Activated CD4-positive, CD25-positive, alpha-beta regulatory T cell treated with anti-CD3 and anti-CD28 coated beads, Interleukin-2, amount 50 U/mL, for 24 hours (primary cell): Measurements from ENCODE around the gene GMDS.

Source experiments
- ATAC-seq, 2 donors: fragments of 150-1000 bp; cut with Tn5 transposase; one replicate each; pipeline ENCODE4 v1.10.0; 2021; ENCODE audit warnings: mild to moderate bottlenecking in 1 of 2, moderate library complexity in 1 of 2

Gene GMDS

DNA sequence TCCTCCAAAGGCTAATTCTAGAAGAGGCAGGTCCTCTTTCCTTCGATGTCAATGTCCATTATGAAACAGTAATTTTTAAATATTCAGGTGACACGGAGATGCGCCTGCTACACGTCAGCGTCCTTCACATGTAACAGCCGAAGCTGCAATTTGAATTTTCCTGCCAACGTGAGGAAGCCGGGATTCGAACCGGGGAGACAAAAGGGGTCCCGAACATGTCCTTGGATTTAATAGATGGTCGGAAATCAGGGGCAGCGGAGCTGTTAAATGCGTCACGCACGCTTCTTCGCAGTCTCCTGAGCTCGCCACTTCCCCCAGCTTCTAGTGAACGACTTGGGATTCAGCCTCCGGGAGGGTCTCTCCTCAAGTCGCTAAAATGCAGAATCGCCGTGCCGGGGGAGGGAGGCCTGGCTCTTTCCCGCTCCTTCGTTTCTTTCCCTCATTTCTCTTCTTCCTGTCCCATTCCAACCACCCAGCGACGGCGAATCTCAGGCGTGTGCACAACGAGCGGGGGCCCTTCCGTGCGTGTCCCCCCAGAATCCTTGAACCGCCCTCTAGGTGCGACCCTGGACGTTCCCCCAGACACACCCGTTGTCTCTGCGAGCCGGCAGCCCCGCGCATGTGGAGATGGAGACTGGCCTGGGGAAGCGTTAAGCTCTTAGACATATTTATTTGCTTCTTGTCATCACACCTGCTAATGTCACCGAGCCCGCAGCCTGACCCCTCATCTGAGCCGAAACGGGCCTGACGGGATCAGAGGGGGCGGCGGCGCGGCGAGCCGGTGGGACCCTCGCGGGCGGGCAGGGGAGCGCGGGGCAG is 637.0 kb downstream of the GMDS start:
- ATAC-seq = no peak

DNA sequence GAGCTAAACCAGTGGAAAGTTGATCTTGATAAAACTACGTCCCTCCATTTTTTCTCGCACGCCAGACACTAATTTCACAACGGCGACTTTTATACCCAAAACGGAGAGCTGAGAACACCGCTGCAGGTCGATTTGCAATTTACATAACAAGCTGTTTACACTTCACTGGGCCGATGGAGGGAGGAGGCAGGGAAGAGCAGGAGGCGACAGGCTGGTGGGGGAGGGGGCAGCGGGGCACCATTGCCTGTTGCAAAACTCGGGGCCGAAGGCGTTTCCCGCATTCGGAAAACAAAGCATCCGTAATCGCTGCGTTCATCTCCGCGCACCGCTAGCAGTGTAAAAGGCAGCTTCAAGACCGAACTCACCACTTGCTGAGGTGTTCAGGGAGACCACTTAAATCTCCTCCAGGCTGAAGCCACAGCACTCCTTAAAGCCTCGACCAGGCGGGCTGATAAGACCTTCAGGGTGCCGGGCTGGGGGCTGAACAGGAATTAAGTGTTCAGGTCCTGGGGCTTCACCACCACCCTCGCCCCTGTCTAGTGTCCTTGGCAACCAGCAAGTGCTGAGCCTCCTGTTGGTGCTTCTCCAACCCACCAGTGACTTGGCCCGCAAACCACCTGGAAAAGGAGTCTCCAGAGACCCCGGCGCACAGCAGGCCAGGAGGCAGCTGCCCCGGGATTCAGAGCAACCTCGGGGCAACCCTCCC is 637.7 kb downstream of the GMDS start:
- ATAC-seq = no peak

DNA sequence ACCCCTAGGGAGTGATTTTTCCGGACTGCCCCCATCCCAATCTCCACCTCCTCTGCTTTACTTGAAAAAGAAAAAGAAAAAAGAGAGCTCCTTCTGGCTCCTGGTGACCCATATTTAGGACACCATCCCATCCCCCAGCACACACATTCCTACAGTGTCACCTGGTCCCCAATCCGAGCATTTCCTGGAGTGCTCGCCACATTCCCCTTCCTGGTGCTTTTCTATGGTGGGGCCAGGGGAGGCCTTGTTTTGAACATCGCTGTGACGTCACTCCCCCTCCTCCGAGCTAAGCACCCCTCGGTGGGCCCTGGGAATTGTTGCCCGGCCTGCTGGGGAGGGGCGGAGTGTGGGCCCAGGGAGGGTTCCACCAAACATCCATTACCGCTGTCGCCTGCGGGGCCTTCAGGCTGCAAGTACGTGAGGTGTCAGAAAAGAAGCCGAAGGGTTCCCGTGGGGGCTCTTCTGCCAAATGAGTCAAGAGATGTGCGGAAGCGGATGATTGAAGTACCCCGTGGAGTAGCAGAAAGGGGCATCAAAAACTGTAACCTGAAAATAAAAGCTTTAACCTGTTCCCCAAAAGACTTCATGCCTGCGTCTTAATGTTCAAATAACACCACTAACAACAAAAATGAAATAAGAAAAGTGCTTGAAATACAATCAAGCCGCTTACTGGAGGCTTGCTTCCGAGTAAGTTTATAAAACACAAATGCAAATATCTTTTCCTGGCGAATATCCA is 638.5 kb downstream of the GMDS start:
- no peak for ATAC-seq

DNA sequence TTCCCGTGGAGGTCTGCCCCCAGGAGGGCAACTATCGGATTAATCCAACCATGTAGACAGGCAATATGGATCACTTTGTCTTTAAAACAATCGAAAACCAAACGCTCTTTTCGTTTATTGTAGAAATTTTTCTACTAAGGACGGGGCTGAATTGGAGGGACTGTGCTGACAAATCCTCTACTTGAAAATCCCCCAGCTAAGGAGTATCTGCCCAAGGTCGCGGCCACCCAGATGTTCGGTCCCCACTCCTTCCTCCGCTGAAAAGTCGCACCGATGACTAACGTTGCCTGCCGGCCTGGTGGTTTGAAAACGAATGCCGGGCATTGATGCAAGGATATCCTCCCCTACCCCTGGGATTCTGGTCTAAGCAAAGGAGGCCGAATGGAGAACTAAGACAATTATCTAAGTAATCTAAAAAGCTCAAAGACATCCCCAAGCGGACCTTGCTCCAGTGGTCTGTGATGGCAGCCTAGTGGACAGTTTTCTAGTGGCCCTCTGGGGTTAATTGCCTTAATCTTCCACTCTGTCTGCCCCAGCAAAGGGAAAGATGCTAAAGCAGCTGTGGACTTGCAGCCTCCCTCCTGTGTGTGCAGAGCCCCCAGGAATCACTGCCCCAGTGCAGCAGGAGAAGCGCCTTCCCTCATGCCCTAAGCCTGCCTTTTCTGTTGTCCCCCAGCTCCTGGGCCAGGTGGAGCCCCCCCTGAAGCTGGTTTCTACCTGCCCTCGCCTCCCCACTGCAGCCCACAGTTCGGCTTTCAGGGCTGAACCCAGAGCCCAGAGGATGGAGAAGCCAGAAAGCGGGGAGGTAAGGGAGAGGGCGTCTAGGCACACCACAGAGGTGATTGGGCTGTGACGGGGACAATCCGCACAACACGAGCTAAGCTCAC is 639.3 kb downstream of the GMDS start:
- ATAC-seq = no peak

DNA sequence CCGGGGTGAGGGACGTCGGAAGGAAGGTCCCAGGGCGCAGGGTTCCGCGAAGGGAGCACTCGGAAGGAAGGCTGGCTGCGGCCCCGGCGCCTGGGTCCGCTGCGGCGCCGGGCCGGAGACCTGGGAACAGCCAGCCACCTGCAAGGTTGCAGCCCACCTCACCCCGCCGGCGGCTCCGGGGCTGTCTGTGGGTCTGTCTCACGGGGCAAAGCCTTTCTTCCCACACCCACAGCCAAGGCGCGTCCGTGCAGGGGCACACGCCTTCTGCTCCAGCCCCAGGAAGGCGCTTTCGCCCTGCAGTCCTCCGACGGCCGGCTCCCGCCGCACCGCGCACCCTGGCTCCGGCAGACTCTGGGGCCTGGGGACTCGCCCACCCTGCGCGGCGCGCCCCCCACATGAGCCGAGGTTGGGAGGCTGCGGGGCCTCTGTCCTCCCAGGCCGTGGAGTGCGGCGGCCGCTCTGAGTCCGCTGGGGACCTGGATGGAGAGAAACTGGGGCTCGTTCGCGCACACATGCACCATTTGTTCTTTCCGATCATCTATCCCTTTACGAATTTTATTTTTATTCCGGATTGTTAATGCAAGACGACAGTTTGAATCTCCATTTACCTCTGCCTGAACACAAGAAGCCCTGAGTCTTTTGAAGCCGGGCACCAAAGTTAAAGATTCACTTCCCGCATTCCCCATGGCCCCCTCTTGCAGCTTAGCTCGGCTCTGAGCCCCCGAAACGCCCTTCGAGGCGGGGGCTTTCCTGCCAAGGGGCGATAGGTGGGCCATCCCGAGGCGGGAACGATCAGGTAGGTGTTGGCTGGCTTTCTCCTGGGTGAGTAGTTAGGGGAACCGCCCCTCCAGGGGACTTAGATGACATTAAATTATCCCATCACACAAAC is 640.2 kb downstream of the GMDS start:
- ATAC-seq = no peak

DNA sequence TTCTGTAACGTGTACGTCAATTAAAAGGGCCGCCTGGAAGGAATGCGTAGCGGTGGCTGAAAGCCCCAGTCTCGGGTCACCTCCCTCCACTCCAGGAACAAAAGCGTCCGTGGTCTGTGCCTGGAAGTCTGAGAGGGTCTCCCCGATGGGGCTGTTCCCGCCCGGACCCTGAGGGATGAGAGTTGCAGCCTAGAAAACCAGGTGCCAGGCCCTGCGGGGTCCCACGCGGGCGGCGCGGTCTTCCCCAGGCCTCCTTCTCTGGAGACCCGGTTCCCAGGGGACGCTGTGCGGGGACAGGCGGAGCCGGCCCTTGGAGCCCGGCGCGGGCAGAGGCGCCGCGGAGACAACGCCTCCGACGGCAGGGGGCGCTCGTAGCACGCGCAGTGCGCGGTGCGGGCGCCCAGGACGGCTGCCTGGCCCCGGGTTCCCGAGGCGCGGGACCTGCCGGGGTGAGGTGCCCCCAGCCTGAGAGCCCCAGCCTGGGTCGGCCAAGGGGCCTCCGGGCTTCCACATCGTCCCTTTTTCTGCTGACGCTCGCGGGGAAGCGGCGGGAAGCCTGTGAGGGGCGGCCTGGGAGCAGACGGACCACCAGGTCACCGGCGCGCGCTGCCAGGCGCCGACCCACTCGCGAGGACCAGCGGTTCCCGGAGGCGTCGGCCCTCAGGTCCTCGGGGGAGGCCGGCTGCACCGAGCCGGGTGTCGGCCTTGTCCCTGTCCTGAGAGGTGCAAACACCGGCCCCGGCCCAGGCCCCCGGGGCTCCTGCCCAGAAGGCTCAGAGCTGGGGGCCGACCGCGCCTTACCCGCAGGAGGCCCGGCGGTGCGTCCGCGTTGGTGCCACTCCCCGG is 641.0 kb downstream of the GMDS start:
- ATAC-seq = peak; percentile 83 to 86

DNA sequence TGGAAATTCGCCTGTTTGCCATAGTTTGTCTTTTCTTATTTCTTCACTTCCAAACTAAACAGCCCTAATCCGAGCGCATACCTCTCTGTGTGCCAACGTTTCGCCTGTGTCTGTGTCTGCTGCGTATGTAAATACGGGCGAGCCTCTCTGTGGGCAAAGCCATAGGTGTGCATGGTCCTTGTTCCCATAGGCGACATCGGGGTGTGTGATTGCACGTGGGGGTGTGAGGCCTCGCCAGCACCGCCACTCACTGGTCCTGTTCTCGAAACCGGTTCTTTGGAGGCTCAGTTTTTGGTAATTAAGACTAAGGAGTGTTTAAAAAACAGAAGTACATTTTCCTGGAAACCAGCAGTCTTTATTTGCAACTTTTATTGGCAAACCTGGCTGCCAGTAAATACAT is 641.7 kb downstream of the GMDS start:
- ATAC-seq = no peak

DNA sequence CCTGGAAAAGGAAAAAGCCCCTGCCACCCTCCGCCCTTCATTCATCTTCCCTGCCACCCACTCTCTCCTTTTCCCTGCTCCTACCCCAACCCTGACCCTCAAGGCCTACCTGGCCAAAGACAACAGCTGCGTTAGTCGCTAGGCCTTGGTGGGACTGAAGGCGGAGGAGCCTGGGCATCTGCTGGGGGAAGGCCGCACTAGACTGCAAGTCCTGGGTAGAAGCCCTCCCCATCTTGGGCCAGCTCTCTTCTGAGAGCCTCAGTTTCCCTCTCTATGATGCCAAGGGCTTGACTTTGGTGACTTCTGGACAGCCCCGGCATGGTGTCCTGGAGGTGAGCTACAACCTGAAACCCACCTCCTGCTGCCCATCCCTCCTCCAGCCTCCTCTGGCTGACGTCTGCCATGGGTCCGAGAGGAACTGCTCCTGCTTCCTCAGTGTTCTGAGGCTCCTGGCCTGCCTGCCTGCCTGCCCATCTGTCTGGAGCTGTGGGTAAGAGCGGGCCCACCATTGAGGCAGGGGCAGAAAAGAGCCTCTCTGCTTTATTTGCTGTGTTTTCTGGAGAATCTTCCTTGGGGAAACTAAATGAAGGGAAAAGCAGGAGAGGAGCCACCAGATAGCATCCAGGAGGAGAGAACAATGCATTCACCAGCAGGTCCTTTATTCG is 643.2 kb downstream of the GMDS start:
- no peak for ATAC-seq

DNA sequence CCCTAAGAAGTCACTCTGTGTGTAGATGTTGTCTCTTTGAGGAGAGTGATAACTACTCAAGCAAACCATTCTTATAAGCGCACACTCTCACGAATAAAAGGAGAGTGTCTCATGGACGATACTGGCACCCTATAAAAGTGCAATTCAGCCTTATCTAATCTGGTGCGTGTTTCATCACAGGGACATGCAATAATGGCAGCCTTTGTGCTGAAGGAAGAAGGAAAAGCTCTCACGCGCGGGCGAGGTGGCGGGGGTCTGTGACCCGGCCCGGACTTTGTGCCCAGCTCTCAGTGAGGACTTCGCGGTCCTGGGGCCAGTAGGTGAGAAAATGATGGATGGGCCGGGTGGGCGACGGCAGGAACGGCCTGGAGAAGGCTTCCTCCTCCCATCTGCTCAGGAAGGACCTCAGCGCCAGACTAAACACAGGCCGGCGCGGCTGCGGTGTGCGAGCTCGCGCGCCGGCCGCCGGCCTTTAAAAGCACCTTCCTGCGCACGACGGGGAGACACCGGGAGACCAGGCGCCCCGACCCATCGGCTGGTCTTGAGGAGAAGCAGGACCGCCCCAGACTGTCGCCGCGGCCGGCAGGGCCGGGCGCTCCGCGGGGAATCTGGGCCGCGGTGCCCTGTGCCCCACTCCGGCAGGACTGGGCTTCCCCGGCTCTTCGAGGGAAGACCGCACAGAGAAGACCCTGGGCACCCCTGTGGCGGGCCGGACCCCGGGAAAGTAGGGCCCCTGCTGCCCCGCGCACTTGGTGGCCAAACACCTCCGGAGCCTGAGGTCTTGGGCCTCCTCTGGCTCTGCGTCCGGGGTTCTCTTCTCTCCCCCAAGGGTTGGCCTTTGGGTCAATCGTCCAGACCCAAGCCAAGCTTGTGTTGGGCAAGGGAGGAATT is 644.0 kb downstream of the GMDS start:
- no peak for ATAC-seq

DNA sequence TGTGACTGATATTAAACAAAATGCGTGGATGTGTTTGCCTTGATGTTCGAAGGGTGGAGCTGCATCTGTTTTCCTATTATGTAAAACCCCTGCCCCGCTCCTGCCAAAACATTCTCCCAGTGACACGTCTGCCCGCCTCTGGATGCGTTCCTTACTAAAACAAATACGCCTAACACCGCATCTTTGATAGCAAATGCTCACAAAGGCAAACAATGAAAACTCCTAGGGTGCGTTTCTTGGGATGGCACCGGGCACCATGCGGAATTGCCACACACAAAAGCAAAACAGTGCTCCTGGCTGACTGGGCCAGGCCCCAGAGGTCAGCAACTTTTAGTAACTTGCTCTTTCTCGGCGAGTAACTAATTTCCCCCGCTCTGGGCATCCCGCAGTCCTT is 644.6 kb downstream of the GMDS start:
- ATAC-seq = no peak

DNA sequence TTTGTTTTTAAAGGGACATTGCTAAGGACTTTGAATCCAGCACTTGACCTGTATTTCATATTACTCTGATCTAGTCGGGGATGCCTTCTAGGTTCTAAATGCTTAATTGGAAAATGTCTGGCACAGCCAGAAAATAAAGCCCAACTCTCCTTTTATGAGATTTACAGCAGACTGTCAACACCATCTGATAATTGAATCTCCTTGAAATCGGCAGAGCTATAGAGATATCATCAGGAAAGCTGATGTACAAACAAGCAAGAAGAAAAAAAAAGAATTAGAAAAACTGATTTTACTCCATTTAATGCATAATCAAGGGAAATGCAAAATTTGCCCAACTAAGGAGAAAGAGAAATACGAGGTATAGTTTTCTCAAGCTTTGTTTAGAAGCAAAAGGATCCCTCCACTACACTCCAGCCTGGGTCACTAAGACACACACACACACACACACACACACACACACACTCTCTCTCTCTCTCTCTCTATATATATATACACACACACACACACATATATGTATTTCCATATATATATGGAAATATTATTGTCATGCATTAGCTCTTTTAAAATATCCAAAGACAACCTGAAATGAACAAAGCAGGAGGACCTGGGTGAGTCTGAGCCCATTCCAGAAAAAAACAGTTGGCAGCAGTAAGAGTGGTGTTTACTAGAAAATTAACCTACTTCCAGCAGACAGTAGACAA is 645.2 kb downstream of the GMDS start:
- no peak for ATAC-seq

DNA sequence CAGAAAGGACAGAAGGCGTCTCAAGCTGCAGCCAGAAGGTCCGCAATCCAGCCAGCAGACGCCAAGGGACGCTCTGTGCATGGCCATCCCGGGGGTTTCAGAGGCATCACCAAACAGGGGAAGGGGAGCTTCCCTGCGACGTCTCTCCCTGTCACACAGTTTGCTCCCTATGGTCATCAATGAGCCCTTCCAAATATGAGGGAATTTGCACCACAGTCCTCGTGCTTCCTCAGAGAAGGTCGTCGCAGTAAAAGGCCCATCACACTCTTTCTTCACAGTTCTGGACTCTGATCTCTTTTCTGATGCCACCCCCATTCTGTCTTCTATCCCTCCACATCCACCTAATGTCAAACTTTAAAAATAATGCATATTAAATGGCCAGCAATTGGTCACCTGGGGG is 645.9 kb downstream of the GMDS start:
- ATAC-seq = no peak

DNA sequence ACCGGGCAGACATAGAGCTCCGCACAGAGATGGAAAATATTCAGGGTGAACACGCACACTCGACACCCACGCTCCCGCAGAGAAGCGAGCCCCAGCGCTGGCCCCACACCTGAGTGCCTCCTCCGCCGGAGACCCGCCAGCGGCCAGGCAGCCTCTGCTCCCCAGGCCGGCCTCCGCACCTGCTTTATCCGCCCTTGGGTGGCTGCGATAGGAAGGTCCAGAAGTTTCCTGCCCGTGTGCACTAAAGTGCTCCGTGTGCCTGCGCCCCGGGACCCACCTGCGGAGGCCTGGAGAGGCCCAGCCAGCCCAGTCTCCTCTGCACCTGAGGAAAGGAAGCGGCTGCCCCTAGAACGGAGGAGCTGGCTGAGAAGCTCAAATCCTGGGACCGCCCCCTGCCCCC is 646.5 kb downstream of the GMDS start:
- no peak for ATAC-seq

DNA sequence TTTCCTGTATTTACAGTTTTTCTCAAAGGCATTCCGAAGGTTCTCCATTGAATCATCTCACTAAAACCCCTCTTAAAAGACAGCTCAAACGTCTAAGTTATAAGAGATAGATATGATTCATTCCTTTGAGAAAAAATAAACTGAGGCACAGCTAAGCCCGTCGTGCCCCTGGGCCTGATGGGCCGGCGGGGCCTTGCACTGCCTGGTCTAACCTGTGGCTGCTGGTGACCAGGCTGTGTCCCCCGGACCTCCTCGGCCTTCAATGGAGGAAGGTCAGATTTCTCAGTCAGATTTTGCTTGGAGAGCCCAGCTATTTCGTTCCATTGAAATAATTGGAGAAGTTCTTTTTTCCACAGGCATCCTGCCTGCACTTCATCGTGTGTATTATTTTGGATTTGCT is 647.0 kb downstream of the GMDS start:
- no peak for ATAC-seq

DNA sequence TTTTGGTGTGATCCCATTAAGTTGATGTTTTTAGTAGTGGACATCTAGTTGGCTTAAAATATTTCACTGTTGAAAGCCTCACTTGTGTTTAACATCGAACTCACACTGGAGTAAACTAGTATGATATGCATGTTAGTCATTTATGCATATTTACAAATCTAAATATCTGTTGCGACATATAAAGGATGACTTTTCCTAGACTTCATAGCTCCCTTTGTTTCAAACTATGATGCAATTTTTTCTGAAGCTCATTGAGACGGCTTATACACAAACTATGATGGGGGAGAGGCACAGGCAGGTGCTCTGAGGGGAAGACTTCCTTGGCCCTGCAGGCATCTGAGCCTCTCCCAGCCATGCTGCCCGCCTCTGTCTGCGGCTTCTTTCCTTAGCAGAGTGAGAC is 647.5 kb downstream of the GMDS start:
- no peak for ATAC-seq

DNA sequence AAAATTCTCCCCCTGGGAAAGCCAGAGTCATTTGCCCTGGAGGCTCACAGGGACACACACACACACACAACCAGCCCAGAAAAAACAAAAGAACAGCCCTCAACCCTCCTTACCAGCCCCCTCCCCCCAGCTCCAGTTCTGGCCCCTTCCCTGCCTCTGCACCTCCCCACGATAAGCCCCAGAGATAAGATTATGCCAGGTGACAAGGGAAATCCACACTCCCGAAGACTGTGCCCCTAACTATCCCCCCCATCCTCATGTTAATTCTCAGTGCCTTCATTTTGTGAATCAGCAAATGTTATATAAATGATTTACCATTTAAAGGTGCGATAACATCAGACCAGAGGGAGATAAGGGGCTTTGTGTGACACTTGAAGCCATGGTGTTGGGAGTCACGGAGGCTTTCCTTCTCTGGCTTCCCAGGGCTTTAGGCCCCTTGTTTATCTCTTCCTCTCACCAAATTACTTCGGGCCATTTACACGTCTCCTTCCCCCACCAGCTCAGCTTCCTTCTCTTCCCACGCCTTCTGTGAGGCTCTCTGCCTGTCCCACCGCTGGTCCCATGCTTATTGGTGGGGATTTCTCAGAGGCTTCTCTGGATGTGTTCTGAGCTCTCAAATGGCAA is 648.2 kb downstream of the GMDS start:
- ATAC-seq = no peak

DNA sequence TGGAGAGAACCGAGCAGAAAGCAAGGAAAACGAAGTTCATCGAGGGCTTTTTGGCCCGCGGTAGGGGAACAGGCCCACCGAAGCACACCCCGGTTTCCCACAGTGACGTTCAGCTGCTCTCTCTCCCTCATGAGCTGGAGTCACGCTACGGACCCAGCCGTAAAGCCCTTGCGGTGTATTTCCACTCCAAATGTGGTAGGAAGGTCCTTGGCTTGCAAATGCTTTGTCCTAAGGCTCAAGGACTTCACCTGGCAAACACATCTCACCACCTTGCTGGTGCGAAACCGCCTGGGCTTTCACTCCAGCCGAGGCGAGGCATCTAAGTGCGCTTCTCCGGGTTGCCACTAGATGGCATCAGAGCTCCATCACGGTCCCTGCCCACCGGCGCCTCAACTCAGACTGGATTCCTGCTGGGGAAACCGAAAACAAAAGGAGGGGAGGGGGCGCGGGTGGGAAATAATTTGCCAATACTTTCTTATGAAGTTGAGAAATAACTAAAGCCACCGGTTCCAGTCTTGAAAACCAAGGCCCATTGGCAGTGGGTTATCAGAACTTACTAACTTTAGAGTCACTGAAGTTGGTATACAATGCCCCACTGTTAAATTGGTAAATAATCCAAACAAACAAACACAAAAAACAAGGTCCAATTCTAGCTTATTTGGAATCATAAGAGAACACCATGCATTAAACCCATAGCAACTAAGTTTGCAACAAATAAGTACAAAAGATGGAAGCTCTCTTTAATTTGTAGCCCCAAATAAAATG is 649.1 kb downstream of the GMDS start:
- peak; percentile 43 to 80 for ATAC-seq
